ENCODE measurements around the gene ARMC2.
"Not testable (repeated sequence)": the region's sequence is repeated elsewhere in the genome, so short reads cannot be mapped to it uniquely, and the experiment has no call there.

ARMC2 gene

GRCh38 chr6:108835218-108835850, 12.9 kb upstream of the ARMC2 start:
- peak; percentile 87 for DNase-seq (ENCODE audit: low spot score)

- DNase-seq (ENCODE audit: low spot score): no peak
Measured at GRCh38 chr6:108836061-108836460, 12.2 kb upstream of the ARMC2 start.

GRCh38 chr6:108837236-108837971, 10.8 kb upstream of the ARMC2 start:
- no peak for DNase-seq (ENCODE audit: low spot score)

GRCh38 chr6:108838101-108838717, 10.0 kb upstream of the ARMC2 start:
- DNase-seq (ENCODE audit: low spot score): peak; percentile 68

- no peak for DNase-seq (ENCODE audit: low spot score)
Measured at GRCh38 chr6:108839083-108839642, 9.1 kb upstream of the ARMC2 start.

- DNase-seq (ENCODE audit: low spot score): no peak
Measured at GRCh38 chr6:108840919-108841318, 7.3 kb upstream of the ARMC2 start.

GRCh38 chr6:108841377-108841855, 6.8 kb upstream of the ARMC2 start:
- DNase-seq (ENCODE audit: low spot score): no peak

GRCh38 chr6:108844135-108844534, 4.1 kb upstream of the ARMC2 start:
- no peak for DNase-seq (ENCODE audit: low spot score)

- no peak for DNase-seq (ENCODE audit: low spot score)
Measured at GRCh38 chr6:108845145-108845544, 3.1 kb upstream of the ARMC2 start.

- DNase-seq (ENCODE audit: low spot score): no peak
Measured at GRCh38 chr6:108846101-108846500, 2.1 kb upstream of the ARMC2 start.

GRCh38 chr6:108846628-108847027, 1.6 kb upstream of the ARMC2 start:
- DNase-seq (ENCODE audit: low spot score): no peak

GRCh38 chr6:108847738-108848115, 495 bp upstream of the ARMC2 start:
- no peak for DNase-seq (ENCODE audit: low spot score)

GRCh38 chr6:108850669-108851465, 2.6 kb downstream of the ARMC2 start:
- DNase-seq (ENCODE audit: low spot score): no peak

- no peak for DNase-seq (ENCODE audit: low spot score)
Measured at GRCh38 chr6:108851756-108852155, 3.5 kb downstream of the ARMC2 start.

- no peak for DNase-seq (ENCODE audit: low spot score)
Measured at GRCh38 chr6:108853077-108853476, 4.9 kb downstream of the ARMC2 start.

- no peak for DNase-seq (ENCODE audit: low spot score)
Measured at GRCh38 chr6:108862479-108863191, 14.4 kb downstream of the ARMC2 start.

GRCh38 chr6:108865751-108866286, 17.6 kb downstream of the ARMC2 start:
- not testable (repeated sequence) for DNase-seq (ENCODE audit: low spot score)

- DNase-seq (ENCODE audit: low spot score): no peak
Measured at GRCh38 chr6:108866798-108867197, 18.6 kb downstream of the ARMC2 start.

- no peak for DNase-seq (ENCODE audit: low spot score)
Measured at GRCh38 chr6:108868647-108869046, 20.4 kb downstream of the ARMC2 start.

GRCh38 chr6:108869876-108870275, 21.7 kb downstream of the ARMC2 start:
- no peak for DNase-seq (ENCODE audit: low spot score)

- DNase-seq (ENCODE audit: low spot score): no peak
Measured at GRCh38 chr6:108870357-108870756, 22.1 kb downstream of the ARMC2 start.

All from ecto neural progenitor cell (in vitro differentiated cells).